ENCODE measurements around the gene CCZ1B.
A peak's percentile ranks its signal among the peaks of the same experiment; 100 is the strongest.
"Not testable (repeated sequence)": the region's sequence is repeated elsewhere in the genome, so short reads cannot be mapped to it uniquely, and the experiment has no call there.

CCZ1B gene

DNA sequence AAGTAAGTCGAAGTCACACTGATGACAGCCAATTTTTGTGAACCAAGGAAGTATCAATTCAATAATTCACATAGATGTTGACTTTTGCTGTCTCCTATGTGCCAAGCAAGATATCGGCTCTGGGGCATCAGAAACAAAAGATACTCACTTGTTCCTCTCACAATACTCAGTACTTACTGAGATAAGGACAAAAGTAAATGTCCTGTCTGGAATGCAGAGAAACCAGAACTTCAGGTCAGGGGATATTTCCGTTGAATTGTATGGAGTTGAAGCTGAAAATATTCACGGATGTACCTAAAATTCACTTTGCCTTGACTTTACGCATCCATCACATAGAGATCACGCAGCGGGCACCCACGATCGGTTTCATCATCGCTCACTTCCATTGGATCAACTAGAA lies 11.0 kb upstream of the CCZ1B start:
- in situ Hi-C loops (cut with HindIII; ENCODE audit: low pct_unique_long_range_greater_than_20kb, low sequenced_read_pairs), result not testable (repeated sequence)
- peak in 1 of 2 experiments; percentile 52 for DNase-seq (ENCODE audit: low read depth in 1 of 2, low spot score in 1 of 2)

DNA sequence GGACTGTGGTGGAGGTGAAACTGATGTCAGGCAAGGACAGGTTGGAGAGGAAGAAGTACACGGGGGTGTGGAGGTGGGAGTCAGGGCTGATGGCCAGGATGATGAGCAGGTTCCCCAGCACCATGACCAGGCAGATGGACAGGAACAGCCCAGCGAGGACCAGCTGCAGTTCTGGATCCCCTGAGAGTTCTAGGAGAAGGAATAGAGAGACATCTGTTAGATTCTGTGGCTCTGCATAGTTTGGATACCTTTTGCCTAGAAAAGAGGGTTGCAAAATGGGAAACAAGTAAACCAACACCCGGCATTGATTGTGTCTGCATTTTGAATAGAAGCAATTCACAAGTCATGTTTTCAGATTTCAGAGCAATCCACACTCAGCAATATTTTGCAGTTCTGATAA lies 9.4 kb upstream of the CCZ1B start:
- in situ Hi-C loops (cut with HindIII; ENCODE audit: low pct_unique_long_range_greater_than_20kb, low sequenced_read_pairs); DNase-seq (ENCODE audit: low read depth in 1 of 2, low spot score in 1 of 2): not testable (repeated sequence)

DNA sequence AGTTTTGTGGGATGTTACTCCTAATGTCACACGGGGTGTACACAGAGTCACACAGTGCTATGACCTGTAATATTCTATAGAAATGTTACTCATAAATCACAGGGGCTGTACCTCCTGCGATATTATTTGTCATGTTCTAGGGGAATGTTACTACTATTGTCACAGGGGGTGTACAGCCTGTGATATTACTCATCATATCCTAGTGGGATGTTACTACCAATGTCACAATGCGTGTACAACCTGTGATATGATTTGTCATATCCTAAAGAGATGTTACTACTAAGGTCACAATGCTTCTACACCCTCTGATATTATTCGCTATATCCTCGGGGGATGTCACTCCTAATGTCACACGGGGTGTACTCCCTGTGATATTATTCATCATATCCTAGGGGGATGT lies 7.6 kb upstream of the CCZ1B start:
- in situ Hi-C loops (cut with HindIII; ENCODE audit: low pct_unique_long_range_greater_than_20kb, low sequenced_read_pairs), result no loop called here
- TF ChIP-seq JUND (IDR thresholded peaks at IDR 0.05; ENCODE audit: low read depth), result no peak
- DNase-seq (ENCODE audit: low read depth in 1 of 2, low spot score in 1 of 2), result no peak

DNA sequence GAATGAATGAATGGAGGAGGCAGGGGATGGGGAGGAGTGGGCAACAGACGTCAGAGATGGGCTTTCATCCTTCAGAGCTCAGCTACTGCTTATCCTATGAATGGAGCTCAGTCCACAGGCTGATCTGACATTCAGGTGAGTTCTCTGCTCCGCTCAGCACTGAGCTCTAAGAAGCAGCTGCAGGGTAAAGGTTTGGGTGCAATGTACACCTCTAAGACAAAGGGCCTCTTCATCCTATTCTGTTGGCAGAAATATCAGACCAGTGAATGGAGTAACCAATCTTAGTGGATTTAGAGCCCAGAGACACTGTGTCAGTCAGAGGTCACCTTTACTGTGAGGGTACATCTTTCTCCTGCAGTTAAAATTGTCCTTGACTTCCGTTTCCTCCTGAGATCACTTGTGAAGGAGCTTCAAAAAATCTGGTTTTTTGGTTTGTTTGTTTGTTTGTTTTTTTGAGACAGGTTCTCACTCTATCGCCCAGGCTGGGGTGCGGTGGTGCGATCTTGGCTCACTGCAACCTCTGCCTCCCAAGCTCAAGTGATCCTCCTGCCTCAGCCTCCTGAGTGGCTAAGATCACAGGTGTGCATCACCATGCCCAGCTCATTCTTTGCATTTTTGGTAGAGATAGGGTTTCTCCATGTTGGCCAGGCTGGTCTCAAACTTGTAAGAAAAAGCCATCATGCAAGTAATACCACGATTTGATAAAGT lies 5.1 kb upstream of the CCZ1B start:
- DNase-seq (ENCODE audit: low read depth in 1 of 2, low spot score in 1 of 2), result no peak
- no peak for TF ChIP-seq JUND (IDR thresholded peaks at IDR 0.05; ENCODE audit: low read depth)
- in situ Hi-C loops (cut with HindIII; ENCODE audit: low pct_unique_long_range_greater_than_20kb, low sequenced_read_pairs), result no loop called here

DNA sequence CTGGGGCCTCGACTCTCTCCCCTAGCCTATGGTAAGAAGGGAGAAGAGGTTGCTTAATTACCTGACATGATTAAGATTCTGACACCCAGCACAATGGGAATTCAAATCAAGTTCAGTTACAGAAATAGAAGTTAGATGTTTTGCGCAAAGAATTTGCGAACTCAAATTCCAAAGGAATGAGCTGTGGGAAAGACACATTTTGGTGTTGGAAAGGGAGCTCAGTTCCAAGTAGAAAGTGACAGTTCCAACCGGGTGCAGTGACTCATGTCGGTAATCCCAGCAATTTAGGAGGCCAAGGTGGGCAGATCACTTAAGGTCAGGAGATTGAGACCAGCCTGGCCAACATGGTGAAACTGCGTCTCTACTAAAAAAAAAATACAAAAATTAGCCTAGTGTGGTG lies 4.0 kb upstream of the CCZ1B start:
- DNase-seq (ENCODE audit: low read depth in 1 of 2, low spot score in 1 of 2); in situ Hi-C loops (cut with HindIII; ENCODE audit: low pct_unique_long_range_greater_than_20kb, low sequenced_read_pairs): not testable (repeated sequence)

DNA sequence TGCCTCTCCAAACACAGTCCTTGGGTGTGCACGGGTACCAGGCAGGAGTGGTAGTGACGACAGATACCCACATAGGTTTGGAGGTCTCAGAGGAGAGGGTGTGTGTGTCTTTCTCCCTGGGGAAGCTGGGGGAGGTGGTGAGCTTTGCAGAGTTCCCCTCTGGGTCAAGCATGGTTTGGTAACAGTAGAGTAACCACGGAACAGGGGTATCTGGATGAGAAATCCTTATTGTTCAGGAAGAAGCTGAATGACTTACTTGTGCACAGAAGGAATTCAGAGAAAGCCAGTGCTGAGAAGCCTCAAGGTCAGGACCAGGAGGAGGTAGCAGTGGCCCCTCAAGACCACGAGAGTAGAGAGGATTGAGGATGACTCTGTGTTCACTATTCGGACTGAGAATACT lies 3.5 kb upstream of the CCZ1B start:
- DNase-seq (ENCODE audit: low read depth in 1 of 2, low spot score in 1 of 2); in situ Hi-C loops (cut with HindIII; ENCODE audit: low pct_unique_long_range_greater_than_20kb, low sequenced_read_pairs): not testable (repeated sequence)

DNA sequence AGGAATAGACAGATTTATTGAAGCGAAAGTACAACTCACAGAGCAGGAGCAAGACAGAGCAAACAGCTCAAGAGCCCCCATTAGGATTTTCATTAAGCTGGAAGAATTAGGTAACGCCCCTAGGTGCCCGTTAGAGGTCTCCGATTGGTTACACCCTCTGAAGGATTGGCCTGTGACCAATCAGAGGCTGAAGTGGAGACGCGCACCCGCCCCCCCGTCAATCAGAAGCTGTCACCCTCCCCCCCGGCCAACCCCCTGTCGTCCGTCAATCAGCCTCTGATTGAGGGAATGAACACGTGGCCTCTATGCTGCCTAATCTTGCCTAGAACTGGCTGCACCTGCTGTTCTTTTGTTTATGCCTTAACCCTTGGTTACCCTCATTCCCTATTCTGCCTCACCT lies 1.1 kb upstream of the CCZ1B start:
- DNase-seq (ENCODE audit: low read depth in 1 of 2, low spot score in 1 of 2); in situ Hi-C loops (cut with HindIII; ENCODE audit: low pct_unique_long_range_greater_than_20kb, low sequenced_read_pairs): not testable (repeated sequence)

DNA sequence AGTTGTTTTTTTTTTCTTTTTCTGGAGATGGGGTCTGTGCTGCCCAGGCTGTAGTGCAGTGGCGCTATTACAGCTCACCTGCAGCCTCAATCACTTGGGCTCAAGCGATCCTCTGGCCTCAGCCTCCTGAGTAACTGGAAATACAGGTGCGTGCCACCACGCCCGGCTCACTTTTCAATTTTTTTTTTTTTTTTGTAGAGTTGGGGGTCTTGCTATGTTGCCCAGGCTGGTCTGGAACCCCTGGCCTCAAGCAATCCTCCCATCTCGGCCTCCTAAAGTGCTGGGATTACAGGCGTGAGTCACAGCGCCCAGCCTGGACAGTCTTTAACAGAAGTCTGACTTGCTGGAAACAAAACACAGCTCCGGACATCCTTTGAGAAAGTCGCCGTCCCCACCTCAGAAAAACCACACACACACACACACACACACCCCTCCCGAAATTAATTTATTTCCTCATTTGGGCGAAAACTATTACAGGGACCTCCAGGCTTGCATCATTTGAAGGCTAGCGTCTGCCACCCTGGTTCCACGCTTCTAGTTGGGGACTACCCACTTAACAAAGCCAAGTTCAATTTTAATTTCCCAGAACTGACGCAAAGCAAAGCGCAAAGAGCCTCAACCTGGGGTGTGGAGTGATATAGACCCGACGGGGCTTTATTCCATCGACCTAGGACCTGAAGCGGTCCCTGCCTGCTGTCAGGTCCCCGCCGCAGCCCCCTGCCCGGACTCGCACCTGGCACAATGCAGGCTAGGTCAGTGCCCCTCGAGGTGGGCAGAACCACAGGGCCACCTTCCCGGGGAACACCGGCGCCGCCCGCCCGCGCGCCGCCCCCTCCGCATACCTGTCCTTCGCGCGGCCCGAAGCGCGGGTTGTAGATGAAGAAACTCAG lies 594 bp downstream of the CCZ1B start:
- DNase-seq (ENCODE audit: low read depth in 1 of 2, low spot score in 1 of 2); in situ Hi-C loops (cut with HindIII; ENCODE audit: low pct_unique_long_range_greater_than_20kb, low sequenced_read_pairs): not testable (repeated sequence)

DNA sequence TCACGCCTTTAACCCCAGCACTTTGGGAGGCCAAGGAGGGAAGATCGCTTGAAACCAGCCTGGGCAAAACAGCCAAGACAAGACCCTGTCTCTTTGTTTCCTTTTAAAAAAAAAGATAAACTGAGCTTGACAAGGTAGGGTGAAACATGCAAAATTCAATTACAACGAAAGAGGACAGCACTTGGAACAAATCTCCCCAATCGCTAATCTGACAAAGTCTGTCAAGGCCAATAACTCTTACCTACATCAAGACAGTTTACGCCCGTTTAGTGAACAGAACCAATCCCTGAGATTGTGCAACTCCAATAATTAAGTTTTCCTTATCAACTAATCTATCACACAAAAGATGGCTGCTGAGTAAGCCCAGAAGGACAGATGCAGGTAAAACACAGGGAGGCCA lies 4.5 kb downstream of the CCZ1B start:
- in situ Hi-C loops (cut with HindIII; ENCODE audit: low pct_unique_long_range_greater_than_20kb, low sequenced_read_pairs); DNase-seq (ENCODE audit: low read depth in 1 of 2, low spot score in 1 of 2): not testable (repeated sequence)

DNA sequence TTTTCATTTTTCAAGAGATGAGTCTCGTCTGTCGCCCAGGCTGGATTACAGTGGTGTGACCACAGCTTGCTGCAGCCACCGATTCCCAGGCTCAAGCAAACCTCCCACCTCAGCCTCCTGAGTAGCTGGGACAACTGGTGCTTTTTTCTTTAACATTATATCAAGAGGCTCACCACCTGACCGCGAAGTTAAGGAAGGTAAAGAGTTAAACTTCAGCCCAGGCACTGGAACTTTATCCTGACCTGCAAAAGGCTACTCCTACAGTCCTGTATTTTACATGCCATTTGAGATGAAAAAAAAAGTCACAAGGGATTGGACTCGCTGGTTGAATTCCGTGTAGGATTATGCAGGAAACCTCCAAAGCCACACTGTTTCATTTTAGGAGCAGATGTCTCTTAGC lies 10.6 kb downstream of the CCZ1B start:
- DNase-seq (ENCODE audit: low read depth in 1 of 2, low spot score in 1 of 2); in situ Hi-C loops (cut with HindIII; ENCODE audit: low pct_unique_long_range_greater_than_20kb, low sequenced_read_pairs): not testable (repeated sequence)

DNA sequence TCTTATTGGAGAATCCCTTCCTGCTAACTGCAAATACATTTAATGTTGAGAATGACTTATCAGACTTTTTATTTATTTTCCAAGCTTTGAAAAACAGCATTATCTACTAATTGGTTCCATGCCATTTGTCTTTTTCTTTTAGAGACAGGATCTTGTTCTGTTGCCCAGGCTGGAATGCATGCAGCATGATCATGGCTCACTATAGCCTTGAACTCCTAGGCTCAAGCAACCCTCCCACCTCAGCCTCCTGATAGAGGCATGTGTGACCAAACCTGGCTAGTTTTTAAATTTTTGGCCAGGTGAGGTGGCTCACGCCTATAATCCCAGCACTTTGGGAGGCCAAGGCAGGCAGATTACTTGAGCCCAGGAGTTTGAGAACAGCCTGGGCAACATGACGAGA lies 13.1 kb downstream of the CCZ1B start:
- in situ Hi-C loops (cut with HindIII; ENCODE audit: low pct_unique_long_range_greater_than_20kb, low sequenced_read_pairs); DNase-seq (ENCODE audit: low read depth in 1 of 2, low spot score in 1 of 2): not testable (repeated sequence)

DNA sequence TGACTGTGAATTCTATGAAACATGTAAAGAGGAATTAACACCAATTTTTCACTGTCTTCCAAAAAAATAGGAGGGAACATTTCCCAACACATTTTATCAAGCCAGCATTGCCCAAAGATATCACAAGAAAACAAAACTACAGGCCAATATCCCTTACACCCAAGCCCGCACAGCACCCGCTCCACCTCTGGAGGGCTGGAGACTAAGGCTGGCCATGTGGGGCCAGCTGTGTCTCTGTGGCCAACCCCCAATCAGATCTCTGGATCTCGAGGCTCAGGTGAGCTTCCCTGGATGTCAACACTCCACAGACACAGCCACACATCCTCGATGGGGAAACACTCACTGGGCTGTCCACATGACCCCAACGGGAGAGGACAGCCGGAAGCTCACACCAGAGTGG lies 18.1 kb downstream of the CCZ1B start:
- DNase-seq (ENCODE audit: low read depth in 1 of 2, low spot score in 1 of 2); in situ Hi-C loops (cut with HindIII; ENCODE audit: low pct_unique_long_range_greater_than_20kb, low sequenced_read_pairs): not testable (repeated sequence)

DNA sequence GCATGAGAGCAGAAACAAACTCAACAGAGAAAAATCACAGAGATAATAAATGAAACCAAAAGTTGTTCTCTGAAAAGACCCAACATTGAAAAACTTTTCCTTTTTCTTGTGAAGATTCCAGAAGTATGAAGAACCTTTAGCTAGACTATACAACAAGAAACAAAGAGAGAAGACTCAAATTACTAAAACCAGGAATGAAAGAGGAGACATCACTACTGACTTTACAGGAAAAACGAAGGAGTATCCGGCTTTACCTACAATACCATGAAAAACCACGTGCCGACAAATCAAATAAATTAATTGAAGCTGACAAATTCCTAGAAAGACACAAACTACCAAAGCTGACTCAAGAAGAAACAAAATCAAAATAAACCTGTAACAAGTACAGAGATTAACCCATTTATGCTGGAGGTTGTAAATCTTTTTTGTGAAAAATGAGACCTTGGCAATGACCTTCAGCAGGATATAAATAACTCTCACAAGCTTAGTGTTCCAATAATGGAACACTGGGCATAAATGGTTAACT lies 18.6 kb downstream of the CCZ1B start:
- in situ Hi-C loops (cut with HindIII; ENCODE audit: low pct_unique_long_range_greater_than_20kb, low sequenced_read_pairs); DNase-seq (ENCODE audit: low read depth in 1 of 2, low spot score in 1 of 2): not testable (repeated sequence)

DNA sequence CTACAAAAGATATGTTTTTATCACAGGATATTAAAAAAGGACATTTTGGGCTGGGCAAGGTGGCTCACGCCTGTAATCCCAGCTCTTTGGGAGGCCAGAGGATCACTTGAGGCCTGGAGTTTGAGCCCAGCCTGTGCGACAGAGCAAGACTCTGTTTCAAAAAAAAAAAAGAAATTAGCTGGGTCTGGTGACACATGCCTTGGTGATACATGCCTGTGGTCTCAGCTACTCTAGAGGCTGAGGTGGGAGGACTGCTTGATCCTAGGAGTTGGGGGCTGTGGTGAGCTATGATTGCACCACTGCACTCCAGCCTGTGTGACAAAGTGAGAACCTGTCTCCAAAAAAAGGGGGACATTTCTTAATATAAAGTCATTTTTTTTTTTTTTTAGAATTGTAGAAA lies 25.7 kb downstream of the CCZ1B start:
- in situ Hi-C loops (cut with HindIII; ENCODE audit: low pct_unique_long_range_greater_than_20kb, low sequenced_read_pairs), result not testable (repeated sequence)

DNA sequence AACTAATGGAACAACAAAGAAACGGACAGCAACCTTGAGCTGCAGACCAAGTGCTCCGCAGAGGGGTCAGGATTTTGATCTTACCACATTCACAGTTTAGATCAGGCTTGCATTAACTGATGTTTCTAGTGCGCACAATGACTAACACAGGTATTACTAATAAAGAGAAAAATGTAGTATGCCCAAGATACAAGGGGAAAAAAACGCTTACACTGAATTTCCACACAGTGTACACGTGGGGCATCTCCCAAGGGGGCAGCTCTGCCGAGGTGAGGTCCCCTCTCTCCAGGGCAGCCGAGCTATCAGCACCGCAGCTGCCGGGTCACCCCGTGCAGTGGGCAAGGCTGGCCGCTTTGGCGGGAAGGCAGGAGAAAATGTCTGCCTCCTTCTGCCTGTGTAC lies 26.2 kb downstream of the CCZ1B start:
- in situ Hi-C loops (cut with HindIII; ENCODE audit: low pct_unique_long_range_greater_than_20kb, low sequenced_read_pairs); DNase-seq (ENCODE audit: low read depth in 1 of 2, low spot score in 1 of 2): not testable (repeated sequence)

More for the DNA sequence above, 25.7 kb downstream of the CCZ1B start:
- DNase-seq (ENCODE audit: low read depth in 1 of 2, low spot score in 1 of 2), result not testable (repeated sequence)

DNA sequence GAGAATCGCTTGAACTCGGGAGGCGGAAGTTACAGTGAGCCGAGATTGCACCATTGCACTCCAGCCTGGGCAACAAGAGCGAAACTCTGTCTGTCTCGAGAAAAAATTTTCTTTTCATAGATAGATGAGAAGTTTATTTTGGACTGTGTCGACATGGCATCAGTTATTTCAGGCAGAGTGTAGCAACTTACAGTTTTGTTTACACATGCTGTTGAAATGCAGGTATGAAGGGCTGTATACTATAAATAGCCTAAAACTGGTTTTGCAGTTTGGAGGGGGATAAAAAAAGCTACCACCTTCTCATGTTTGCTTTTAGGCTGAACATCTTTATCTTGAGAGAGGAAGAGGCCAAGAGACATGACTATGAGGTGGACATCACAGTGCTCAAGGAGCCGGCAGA lies 28.0 kb downstream of the CCZ1B start:
- in situ Hi-C loops (cut with HindIII; ENCODE audit: low pct_unique_long_range_greater_than_20kb, low sequenced_read_pairs); DNase-seq (ENCODE audit: low read depth in 1 of 2, low spot score in 1 of 2): not testable (repeated sequence)

DNA sequence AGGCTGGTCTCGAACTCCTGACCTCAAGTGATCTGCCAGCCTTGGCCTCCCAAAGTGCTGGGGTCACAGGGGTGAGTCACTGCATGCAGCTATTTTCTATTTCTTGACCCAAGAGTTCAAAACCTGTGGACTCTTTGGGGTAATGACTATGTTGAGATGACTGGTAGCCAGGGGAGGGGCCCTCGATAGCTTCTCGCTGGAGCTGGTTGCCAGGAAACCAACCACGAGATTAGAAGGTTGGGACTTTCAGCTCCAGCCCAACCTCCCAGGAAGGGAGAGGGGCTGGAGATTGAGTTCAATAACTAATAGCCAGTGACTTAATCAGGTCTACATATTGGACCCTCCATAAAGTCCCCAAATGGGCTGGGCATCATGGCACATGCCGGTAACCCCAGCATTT lies 28.9 kb downstream of the CCZ1B start:
- DNase-seq (ENCODE audit: low read depth in 1 of 2, low spot score in 1 of 2), result not testable (repeated sequence)

DNA sequence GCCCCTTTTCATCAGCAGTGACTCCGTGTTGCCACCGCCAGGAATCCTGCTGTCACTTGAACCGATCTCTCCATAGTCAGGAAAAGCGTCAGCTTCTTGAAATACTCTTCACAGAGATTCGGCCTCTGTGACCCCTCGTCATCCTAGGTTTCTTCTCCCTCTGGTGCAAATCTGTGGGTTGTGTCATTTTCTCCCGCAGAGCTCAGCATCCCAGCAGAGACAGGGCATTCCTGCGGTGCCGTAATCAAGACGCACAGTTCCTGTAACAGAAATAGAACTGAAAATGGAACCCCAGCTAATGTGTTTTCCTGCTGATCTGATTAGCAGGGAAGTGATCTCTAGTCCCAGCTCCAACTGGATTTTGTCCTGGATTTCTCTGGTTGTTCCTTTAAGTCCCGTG lies 31.8 kb downstream of the CCZ1B start:
- DNase-seq (ENCODE audit: low read depth in 1 of 2, low spot score in 1 of 2); in situ Hi-C loops (cut with HindIII; ENCODE audit: low pct_unique_long_range_greater_than_20kb, low sequenced_read_pairs): not testable (repeated sequence)

More for the DNA sequence above, 28.9 kb downstream of the CCZ1B start:
- in situ Hi-C loops (cut with HindIII; ENCODE audit: low pct_unique_long_range_greater_than_20kb, low sequenced_read_pairs), result not testable (repeated sequence)
